Caco-2 (cell line): ENCODE measurements around the gene PSD2. TPM values are rescaled to one million over a fixed set of nuclear protein-coding genes. Genes with fewer than 3 reads are reported as not detected.

ENCODE experiments used
- BruUV-seq: library from RNA; stranded (reverse); fragments of 400-500 nt; replicated peaks from 2 replicates; lab custom pipeline; 2021; lab: Mats Ljungman, UMichigan
- CTCF ChIA-PET: fragments of 300-600 bp; sonication (Branson Sonifier 250); formaldehyde crosslinking; loops from one replicate; lab custom pipeline; 2022; ENCODE audit warnings: antibody characterized with exemption; lab: Charles Lee
- POLR2A ChIA-PET: fragments of 300-600 bp; sonication (Branson Sonifier 250); formaldehyde crosslinking; loops from one replicate; lab custom pipeline; 2022; ENCODE audit warnings: antibody characterized with exemption; lab: Charles Lee
- DNase-seq, 2 experiments: peaks; one replicate each; pipeline versions ENCODE4 v3.0.0 to v3.0.0-alpha.2; 2020 to 2022
- H3K27me3 ChIP-seq: replicated peaks from 2 replicates; pipeline ENCODE4 v1.6.0; 2011; ENCODE audit warnings: low read length; ENCODE audit not compliant: control insufficient read depth, insufficient read depth
- H3K36me3 ChIP-seq: 2 replicates; pipeline ENCODE4 v1.5.1; 2011; ENCODE audit warnings: low read length; ENCODE audit not compliant: control insufficient read depth, insufficient read depth
- H3K4me1 ChIP-seq: fragments of 250-450 bp; sonication (Bioruptor Pico); 2 replicates; pipeline ENCODE4 v1.5.1; 2020; ENCODE audit warnings: mild to moderate bottlenecking
- H3K4me3 ChIP-seq: 2 replicates; pipeline ENCODE4 v1.5.1; 2011; ENCODE audit warnings: low read depth, mild to moderate bottlenecking, control low read depth, low read length
- H3K9me3 ChIP-seq: fragments of 250-450 bp; sonication (Bioruptor Pico); 2 replicates; pipeline ENCODE4 v1.5.1; 2020; ENCODE audit warnings: mild to moderate bottlenecking, moderate library complexity
- H3K27ac Mint-ChIP-seq: one replicate; pipeline ENCODE4 v1.8.0; 2022; ENCODE audit warnings: mixed read lengths; ENCODE audit not compliant: unreplicated experiment
- H3K27me3 Mint-ChIP-seq: one replicate; pipeline ENCODE4 v1.8.0; 2022; ENCODE audit warnings: mixed read lengths; ENCODE audit not compliant: insufficient read depth, unreplicated experiment
- H3K36me3 Mint-ChIP-seq: one replicate; pipeline ENCODE4 v1.8.0; 2022; ENCODE audit warnings: mild to moderate bottlenecking, mixed read lengths; ENCODE audit not compliant: insufficient read depth, unreplicated experiment
- H3K4me1 Mint-ChIP-seq: one replicate; pipeline ENCODE4 v1.8.0; 2022; ENCODE audit warnings: low read depth, mixed read lengths; ENCODE audit not compliant: unreplicated experiment
- H3K4me3 Mint-ChIP-seq: one replicate; pipeline ENCODE4 v1.8.0; 2022; ENCODE audit warnings: mild to moderate bottlenecking, moderate library complexity, mixed read lengths; ENCODE audit not compliant: unreplicated experiment
- H3K9me3 Mint-ChIP-seq: one replicate; pipeline ENCODE4 v1.8.0; 2022; ENCODE audit warnings: mixed read lengths; ENCODE audit not compliant: unreplicated experiment
- intact Hi-C: fragments of 100-400 bp; cut with micrococcal nuclease; formaldehyde crosslinking; loops from one replicate; pipeline ENCODE4 v1.10.0; 2022; ENCODE audit not compliant: unreplicated experiment
- total RNA-seq: library from RNA; stranded (reverse); gene quantifications from 2 replicates; pipeline ENCODE4 v1.2.3, GENCODE V29; 2022
- TF ChIP-seq, protein P1 (sequence below), 2 experiments: fragments of 200-600 bp in 1 of 2; IDR thresholded peaks; 1 replicate in 1 of 2; 2 replicates in 1 of 2; pipeline versions ENCODE4 v1.5.1 to v1.8.0; 2011 to 2022; ENCODE audit warnings: antibody characterized with exemption in 1 of 2, control low read depth in 1 of 2, inconsistent platforms in 1 of 2, low read depth in 1 of 2, low read length in 1 of 2, mild to moderate bottlenecking in 1 of 2, moderate library complexity in 1 of 2; ENCODE audit not compliant: insufficient read depth in 1 of 2, severe bottlenecking in 1 of 2, unreplicated experiment in 1 of 2

Gene PSD2
- total RNA-seq, 1 experiment from 2014 or later = 0.09 TPM

DNA sequence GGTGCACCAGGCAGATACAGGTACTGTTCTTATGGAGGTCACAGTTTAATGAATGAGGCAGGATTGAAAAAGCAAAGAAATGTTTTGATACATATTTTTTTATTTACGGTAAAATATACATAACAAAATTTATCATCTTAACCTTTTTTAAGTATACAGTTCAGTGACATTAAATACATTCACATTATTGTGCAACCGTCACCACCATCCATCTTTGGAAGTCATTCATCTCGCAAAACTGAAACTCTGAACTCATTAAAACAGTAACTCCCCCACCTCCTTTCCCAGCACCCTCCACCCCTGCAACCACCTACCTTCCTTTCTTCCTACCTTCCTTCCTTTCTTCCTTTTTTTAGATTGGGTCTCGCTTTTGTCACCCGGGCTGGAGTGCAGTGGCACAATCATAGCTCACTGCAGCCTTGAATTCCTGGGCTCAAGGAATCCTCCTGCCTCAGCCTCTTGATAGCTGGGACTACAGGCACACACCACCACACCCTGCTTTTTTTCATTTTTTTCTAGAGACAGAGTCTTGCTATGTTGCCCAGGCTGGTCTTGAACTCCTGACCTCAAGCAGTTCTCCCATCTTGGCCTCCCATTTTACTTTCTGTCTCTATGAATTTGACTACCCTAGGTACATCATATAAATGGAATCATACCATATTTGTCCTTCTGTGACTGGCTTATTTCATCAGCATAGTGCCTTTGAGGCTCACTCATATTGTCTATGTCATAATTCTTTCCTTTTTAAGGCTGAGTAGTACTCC, 22.5 kb upstream of the PSD2 start:
- no peaks in the 10 kb centered on the region for H3K9me3 Mint-ChIP-seq
- no peak for DNase-seq
- CTCF ChIA-PET = no interaction called here
- H3K27ac Mint-ChIP-seq = no peak overlapping the region
- Histone ChIP-seq H3K27me3 (no peaks in the 10 kb centered on the region), H3K9me3 (no peaks in the 10 kb centered on the region), H3K4me1 (no peaks in the 10 kb centered on the region), H3K4me3 (no peak overlapping the region), H3K36me3 (no peaks in the 10 kb centered on the region)
- POLR2A ChIA-PET = no interaction called here
- intact Hi-C loops = no loop called here
- no peaks in the 10 kb centered on the region for H3K4me1 Mint-ChIP-seq
- BruUV-seq = no TSS peak
- no peaks in the 10 kb centered on the region for H3K36me3 Mint-ChIP-seq
- TF ChIP-seq, protein P1, sequence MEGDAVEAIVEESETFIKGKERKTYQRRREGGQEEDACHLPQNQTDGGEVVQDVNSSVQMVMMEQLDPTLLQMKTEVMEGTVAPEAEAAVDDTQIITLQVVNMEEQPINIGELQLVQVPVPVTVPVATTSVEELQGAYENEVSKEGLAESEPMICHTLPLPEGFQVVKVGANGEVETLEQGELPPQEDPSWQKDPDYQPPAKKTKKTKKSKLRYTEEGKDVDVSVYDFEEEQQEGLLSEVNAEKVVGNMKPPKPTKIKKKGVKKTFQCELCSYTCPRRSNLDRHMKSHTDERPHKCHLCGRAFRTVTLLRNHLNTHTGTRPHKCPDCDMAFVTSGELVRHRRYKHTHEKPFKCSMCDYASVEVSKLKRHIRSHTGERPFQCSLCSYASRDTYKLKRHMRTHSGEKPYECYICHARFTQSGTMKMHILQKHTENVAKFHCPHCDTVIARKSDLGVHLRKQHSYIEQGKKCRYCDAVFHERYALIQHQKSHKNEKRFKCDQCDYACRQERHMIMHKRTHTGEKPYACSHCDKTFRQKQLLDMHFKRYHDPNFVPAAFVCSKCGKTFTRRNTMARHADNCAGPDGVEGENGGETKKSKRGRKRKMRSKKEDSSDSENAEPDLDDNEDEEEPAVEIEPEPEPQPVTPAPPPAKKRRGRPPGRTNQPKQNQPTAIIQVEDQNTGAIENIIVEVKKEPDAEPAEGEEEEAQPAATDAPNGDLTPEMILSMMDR (IDR thresholded peaks at IDR 0.05; ENCODE audit: insufficient read depth in 1 of 2, low read depth in 1 of 2, low read length in 1 of 2, severe bottlenecking in 1 of 2, unreplicated experiment in 1 of 2) = no peak
- H3K27me3 Mint-ChIP-seq = peaks cover 3% of the 10 kb centered on the region
- no peak overlapping the region for H3K4me3 Mint-ChIP-seq

DNA sequence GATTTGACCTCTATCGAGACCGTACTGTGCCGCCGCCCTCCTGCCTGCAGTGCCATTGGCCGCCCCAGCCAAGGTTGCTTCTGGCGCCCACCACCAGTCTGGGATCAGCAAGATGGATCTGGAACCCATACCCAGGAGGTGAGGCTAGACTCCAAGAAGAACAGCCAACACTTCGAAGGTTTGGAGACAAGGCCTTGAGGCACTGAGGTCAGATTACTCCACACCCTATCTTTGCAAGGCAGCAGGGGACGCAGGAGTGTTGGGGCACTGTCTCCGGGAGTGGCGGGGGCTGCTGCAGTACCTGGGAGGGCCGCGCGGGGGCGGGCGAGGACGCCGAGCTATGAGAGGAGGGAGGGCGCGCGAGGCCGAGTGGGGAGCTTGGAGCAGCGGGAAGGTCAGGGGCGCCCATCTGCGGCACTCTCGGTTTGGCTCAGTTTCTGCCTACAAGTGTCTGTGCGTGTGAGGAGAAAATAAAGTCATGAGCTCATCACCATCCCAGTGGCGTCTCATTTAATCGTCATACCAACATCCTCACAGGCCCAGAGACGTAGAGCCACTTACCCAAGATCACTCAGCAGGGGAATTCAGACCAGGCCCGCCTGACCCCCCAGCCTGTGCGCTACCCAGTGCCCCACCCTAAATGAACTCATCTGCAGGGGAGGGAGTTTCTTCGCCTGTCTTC, 20.5 kb upstream of the PSD2 start:
- Histone ChIP-seq H3K4me1 (no peaks in the 10 kb centered on the region), H3K27me3 (no peaks in the 10 kb centered on the region), H3K9me3 (no peaks in the 10 kb centered on the region), H3K36me3 (no peaks in the 10 kb centered on the region), H3K4me3 (no peak overlapping the region)
- TF ChIP-seq, protein P1 (IDR thresholded peaks at IDR 0.05; ENCODE audit: insufficient read depth in 1 of 2, low read depth in 1 of 2, low read length in 1 of 2, severe bottlenecking in 1 of 2, unreplicated experiment in 1 of 2) = peak; percentile 56 to 72
- no peaks in the 10 kb centered on the region for H3K9me3 Mint-ChIP-seq
- no TSS peak for BruUV-seq
- H3K27ac Mint-ChIP-seq = no peak overlapping the region
- no peak overlapping the region for H3K4me3 Mint-ChIP-seq
- H3K4me1 Mint-ChIP-seq = no peaks in the 10 kb centered on the region
- peak in 1 of 2 experiments; percentile 59 for DNase-seq
- ChIA-PET CTCF (interaction anchor here (0.6 to 1.4 kb wide), 6 partner anchors 10 to 357 kb away, joined by 3 to 7 read pairs (median 4); no protein-coding TSS in a partner anchor), POLR2A (no interaction called here)
- H3K36me3 Mint-ChIP-seq = no peaks in the 10 kb centered on the region
- H3K27me3 Mint-ChIP-seq = peaks cover 3% of the 10 kb centered on the region
- intact Hi-C loops = no loop called here

DNA sequence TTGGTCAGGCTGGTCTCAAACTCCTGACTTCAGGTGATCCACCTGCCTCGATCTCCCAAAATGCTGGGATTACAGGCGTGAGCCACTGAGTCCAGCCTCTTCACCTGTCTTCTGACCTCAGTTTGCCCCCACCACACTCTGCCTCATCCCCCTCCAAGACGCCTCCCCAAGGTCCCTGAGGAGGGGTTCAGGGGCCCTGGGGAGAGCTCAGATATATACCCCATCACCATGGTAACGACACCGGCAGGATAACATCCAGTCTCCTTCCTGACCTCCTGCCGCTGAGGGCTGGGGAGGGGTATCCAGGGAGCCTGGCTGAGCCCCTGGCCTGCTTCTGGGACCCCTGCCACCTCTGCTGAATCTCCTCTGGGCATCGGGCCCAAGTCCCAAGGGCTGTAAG, 19.7 kb upstream of the PSD2 start:
- H3K27ac Mint-ChIP-seq = no peak overlapping the region
- no peaks in the 10 kb centered on the region for H3K36me3 ChIP-seq

More for the DNA sequence above, 19.7 kb upstream of the PSD2 start:
- BruUV-seq = no TSS peak
- ChIA-PET CTCF (interaction anchor here (1.1 to 2.0 kb wide), 5 partner anchors 10 to 356 kb away, joined by 3 to 11 read pairs (median 5); no protein-coding TSS in a partner anchor), POLR2A (no interaction called here)
- no peak overlapping the region for H3K4me3 ChIP-seq
- H3K4me1 Mint-ChIP-seq = no peaks in the 10 kb centered on the region
- H3K9me3 Mint-ChIP-seq = no peaks in the 10 kb centered on the region
- no peak for DNase-seq
- no peaks in the 10 kb centered on the region for H3K4me1 ChIP-seq
- no peaks in the 10 kb centered on the region for H3K9me3 ChIP-seq
- intact Hi-C loops = no loop called here
- H3K27me3 Mint-ChIP-seq = peaks cover 3% of the 10 kb centered on the region
- H3K36me3 Mint-ChIP-seq = no peaks in the 10 kb centered on the region
- H3K4me3 Mint-ChIP-seq = no peak overlapping the region
- no peaks in the 10 kb centered on the region for H3K27me3 ChIP-seq
- TF ChIP-seq, protein P1 (IDR thresholded peaks at IDR 0.05; ENCODE audit: insufficient read depth in 1 of 2, low read depth in 1 of 2, low read length in 1 of 2, severe bottlenecking in 1 of 2, unreplicated experiment in 1 of 2) = no peak
